CD14-positive monocyte (primary cell): ENCODE data around the gene SMG6. TPM values are rescaled to one million over a fixed set of nuclear protein-coding genes. Genes with fewer than 3 reads are reported as not detected.
A peak's percentile ranks its signal among the peaks of the same experiment; 100 is the strongest.

Experiments
- DNase-seq, 3 donors: peaks; one replicate each; pipeline ENCODE4 v3.0.0-alpha.2; 2011 to 2022
- H2AFZ ChIP-seq: 2 replicates; pipeline ENCODE4 v1.6.0; 2012; ENCODE audit warnings: mild to moderate bottlenecking, low read depth, low read length, inconsistent platforms; ENCODE audit not compliant: insufficient read depth, poor library complexity, severe bottlenecking
- H3K27ac ChIP-seq, 2 donors: 1 replicate in 1 of 2; 2 replicates in 1 of 2; pipeline ENCODE4 v1.5.1; 2012 to 2013; ENCODE audit warnings: low read length in 2 of 2, control low read depth in 1 of 2, inconsistent platforms in 1 of 2, low read depth in 1 of 2, mild to moderate bottlenecking in 1 of 2
- H3K27me3 ChIP-seq, 2 donors: one replicate each; pipeline versions ENCODE4 v1.6.0 to v1.6.1; 2011 to 2013; ENCODE audit warnings: low read length in 2 of 2; ENCODE audit not compliant: control insufficient read depth in 2 of 2, insufficient read depth in 2 of 2
- H3K36me3 ChIP-seq, 2 donors: replicated peaks in 1 of 2; 1 replicate in 1 of 2; 2 replicates in 1 of 2; pipeline versions ENCODE4 v1.5.1 to v1.6.1; 2012 to 2013; ENCODE audit warnings: low read length in 2 of 2, control low read depth in 1 of 2, inconsistent platforms in 1 of 2, mild to moderate bottlenecking in 1 of 2; ENCODE audit not compliant: insufficient read depth in 2 of 2, control insufficient read depth in 1 of 2
- H3K4me1 ChIP-seq, 2 donors: 1 replicate in 1 of 2; 2 replicates in 1 of 2; pipeline versions ENCODE4 v1.5.1 to v1.6.1; 2012 to 2013; ENCODE audit warnings: low read length in 2 of 2, control low read depth in 1 of 2, inconsistent platforms in 1 of 2, mild to moderate bottlenecking in 1 of 2, moderate library complexity in 1 of 2; ENCODE audit not compliant: insufficient read depth in 2 of 2, control insufficient read depth in 1 of 2
- H3K4me2 ChIP-seq: replicated peaks from 2 replicates; pipeline ENCODE3; 2012; ENCODE audit warnings: low read length, moderate library complexity, mild to moderate bottlenecking; ENCODE audit not compliant: poor library complexity, severe bottlenecking; ENCODE audit errors: extremely low read depth
- H3K4me3 ChIP-seq, 3 experiments: fragments of 200-600 bp in 1 of 3; sonication (generic) in 1 of 3; replicated peaks in 1 of 3; 1 replicate in 2 of 3; 2 replicates in 1 of 3; pipeline ENCODE4 v1.5.1; 2011 to 2013; ENCODE audit warnings: low read length in 3 of 3, mild to moderate bottlenecking in 3 of 3, control low read depth in 2 of 3, low read depth in 2 of 3, inconsistent platforms in 1 of 3, moderate library complexity in 1 of 3
- H3K79me2 ChIP-seq: 2 replicates; pipeline ENCODE4 v1.6.0; 2012; ENCODE audit warnings: mild to moderate bottlenecking, control low read depth, inconsistent platforms, low read length, moderate library complexity; ENCODE audit not compliant: insufficient read depth
- H3K9ac ChIP-seq: 2 replicates; pipeline ENCODE4 v1.6.0; 2017; ENCODE audit warnings: low read length, mild to moderate bottlenecking; ENCODE audit not compliant: insufficient read depth, poor library complexity, severe bottlenecking
- H3K9me3 ChIP-seq, 2 donors: replicated peaks in 1 of 2; 1 replicate in 1 of 2; 2 replicates in 1 of 2; pipeline versions ENCODE4 v1.5.1 to v1.6.1; 2012 to 2013; ENCODE audit warnings: low read length in 2 of 2, control low read depth in 1 of 2; ENCODE audit not compliant: control insufficient read depth in 1 of 2, insufficient read depth in 1 of 2
- H4K20me1 ChIP-seq: 2 replicates; pipeline ENCODE4 v1.6.0; 2012; ENCODE audit warnings: mild to moderate bottlenecking, low read length, control low read depth, moderate library complexity; ENCODE audit not compliant: insufficient read depth
- H3K27ac Mint-ChIP-seq, 7 donors: one replicate each; pipeline ENCODE4 v1.8.0; 2020; ENCODE audit warnings: mild to moderate bottlenecking in 7 of 7, mixed read lengths in 7 of 7, moderate library complexity in 6 of 7, inconsistent platforms in 2 of 7
- H3K27me3 Mint-ChIP-seq, 3 donors: one replicate each; pipeline ENCODE4 v1.8.0; 2021 to 2022; ENCODE audit warnings: low read depth in 3 of 3, mild to moderate bottlenecking in 3 of 3, mixed read lengths in 3 of 3, moderate library complexity in 3 of 3, inconsistent platforms in 1 of 3
- H3K36me3 Mint-ChIP-seq, 2 donors: one replicate each; pipeline ENCODE4 v1.8.0; 2020; ENCODE audit warnings: mixed read lengths in 2 of 2, inconsistent platforms in 1 of 2, mild to moderate bottlenecking in 1 of 2
- H3K4me1 Mint-ChIP-seq: one replicate; pipeline ENCODE4 v1.8.0; 2020; ENCODE audit warnings: mild to moderate bottlenecking, mixed read lengths
- H3K4me3 Mint-ChIP-seq, 2 donors: one replicate each; pipeline ENCODE4 v1.8.0; 2020; ENCODE audit warnings: mild to moderate bottlenecking in 2 of 2, mixed read lengths in 2 of 2, moderate library complexity in 1 of 2
- H3K9me3 Mint-ChIP-seq, 7 donors: one replicate each; pipeline ENCODE4 v1.8.0; 2020 to 2022; ENCODE audit warnings: mixed read lengths in 7 of 7, mild to moderate bottlenecking in 6 of 7, moderate library complexity in 6 of 7, inconsistent platforms in 2 of 7
- CTCF ChIP-seq: fragments of 200-600 bp; IDR thresholded peaks from one replicate; pipeline ENCODE4 v1.8.0; 2022; ENCODE audit warnings: antibody characterized with exemption, mild to moderate bottlenecking
- WGBS: methylation state at CpG from one replicate; pipeline ENCODE4 v1.1.5; 2013; ENCODE audit warnings: missing lambda C conversion rate; ENCODE audit not compliant: insufficient coverage; 5-methylcytosine and 5-hydroxymethylcytosine counted together
- intact Hi-C, 2 donors: fragments of 100-400 bp; cut with micrococcal nuclease; formaldehyde crosslinking; loops; one replicate each; pipeline versions ENCODE4 v1.15.0 to v1.15.1; 2023
- polyA plus RNA-seq, 3 donors: library from polyadenylated mRNA; depleted of rRNA in 1 of 3; unstranded in 2 of 3; stranded (reverse) in 1 of 3; fragments of 300-500 nt in 2 of 3; fragments of >200 nt in 1 of 3; fragmentation: Illumina TruSeq in 2 of 3; gene quantifications; 1 replicate in 2 of 3; 2 replicates in 1 of 3; pipeline ENCODE4 v1.2.3, GENCODE V29; 2012 to 2021

The SMG6 gene
- polyA plus RNA-seq, 3 donors = 0.67 to 7.1 (median 1.1) TPM

GRCh38 chr17:2214047-2214928 lies 89.3 kb downstream of the SMG6 start:
- TF ChIP-seq CTCF = no peak
- H3K36me3 Mint-ChIP-seq = peaks cover 33 to 45% of the 10 kb centered on the region in 2 donors
- H3K4me1 ChIP-seq = peaks cover 16 to 26% of the 10 kb centered on the region in 2 donors

GRCh38 chr17:2213291-2213960 lies 90.2 kb downstream of the SMG6 start:
- H2AFZ ChIP-seq = no peak overlapping the region
- TF ChIP-seq CTCF = no peak
- H3K27ac ChIP-seq = no peak overlapping the region
- Mint-ChIP-seq H3K9me3 (no peaks in the 10 kb centered on the region), H3K36me3 (peaks cover 35 to 37% of the 10 kb centered on the region in 2 donors), H3K27ac (peak overlapping the region in 2 of 7 donors; percentile 54 to 96), H3K4me3 (no peak overlapping the region), H3K27me3 (peaks cover 0 to 3% (median 0%) of the 10 kb centered on the region in 3 donors), H3K4me1 (peaks cover 27% of the 10 kb centered on the region)
- no peak overlapping the region for H3K4me2 ChIP-seq
- WGBS = 95% methylated on average over 9 of the region's 11 CpGs
- no peak overlapping the region for H3K9ac ChIP-seq
- H4K20me1 ChIP-seq = peaks cover 4% of the 10 kb centered on the region
- no peak overlapping the region for H3K4me3 ChIP-seq
- no peaks in the 10 kb centered on the region for H3K79me2 ChIP-seq
- H3K27me3 ChIP-seq = no peaks in the 10 kb centered on the region
- H3K4me1 ChIP-seq = peaks cover 16 to 26% of the 10 kb centered on the region in 2 donors
- intact Hi-C loops = no loop called here
- peaks cover 2 to 33% of the 10 kb centered on the region in 2 donors for H3K36me3 ChIP-seq
- H3K9me3 ChIP-seq = no peaks in the 10 kb centered on the region
- DNase-seq = no peak

More at GRCh38 chr17:2214047-2214928, 89.3 kb downstream of the SMG6 start:
- peaks cover 0 to 3% (median 0%) of the 10 kb centered on the region in 3 donors for H3K27me3 Mint-ChIP-seq
- Histone ChIP-seq H3K27me3 (no peaks in the 10 kb centered on the region), H3K4me2 (peak overlapping the region; percentile 60), H3K36me3 (peaks cover 2 to 36% of the 10 kb centered on the region in 2 donors), H3K9ac (no peak overlapping the region), H2AFZ (no peak overlapping the region), H3K4me3 (peak overlapping the region in 1 of 3 experiments; percentile 45), H4K20me1 (peaks cover 4% of the 10 kb centered on the region), H3K27ac (peak overlapping the region in 1 of 2 donors; percentile 36), H3K9me3 (no peaks in the 10 kb centered on the region), H3K79me2 (no peaks in the 10 kb centered on the region)
- DNase-seq = peak; percentile 37 to 48 (median 46)
- peak overlapping the region; percentile 76 to 90 for H3K4me3 Mint-ChIP-seq
- H3K9me3 Mint-ChIP-seq = no peaks in the 10 kb centered on the region
- WGBS = 24% methylated on average over 10 of the region's 17 CpGs
- peaks cover 27% of the 10 kb centered on the region for H3K4me1 Mint-ChIP-seq
- intact Hi-C loops = no loop called here
- peak overlapping the region in 5 of 7 donors; percentile 46 to 96 (median 54) for H3K27ac Mint-ChIP-seq
